ENCODE results near the gene DPYD. TPM values are rescaled to one million over a fixed set of nuclear protein-coding genes. Genes with fewer than 3 reads are reported as not detected.

The DPYD gene
- total and polyA plus RNA-seq, 8 donors = 2.7 to 24.5 (median 9.4) TPM

GRCh38 chr1:97905141-97905940 is 15.5 kb downstream of the DPYD start:
- no peaks in the 10 kb centered on the region for H3K9me3 ChIP-seq
- no peak overlapping the region for H3K4me3 ChIP-seq
- no peaks in the 10 kb centered on the region for H3K36me3 ChIP-seq
- no peak for DNase-seq
- peaks cover 0 to 15% (median 0%) of the 10 kb centered on the region in 3 donors for H3K4me1 ChIP-seq
- 78 to 82% methylated on average over 6 of the region's 6 CpGs for whole genome bisulfite sequencing, 2 donors
- no peak for FAIRE-seq
- ATAC-seq = no peak
- intact Hi-C loops (cut with DNase I) = no loop called here
- no peak for TF ChIP-seq CTCF (IDR thresholded peaks at IDR 0.05)
- no peaks in the 10 kb centered on the region for H3K27me3 ChIP-seq
- H3K27ac ChIP-seq = no peak overlapping the region

- TF ChIP-seq CTCF (IDR thresholded peaks at IDR 0.05) = no peak
- FAIRE-seq (no peak), DNase-seq (no peak), ATAC-seq (peak in 2 of 4 donors; percentile 39 to 51)
- Histone ChIP-seq H3K27ac (no peak overlapping the region), H3K9me3 (no peaks in the 10 kb centered on the region), H3K4me1 (peaks cover 0 to 15% (median 0%) of the 10 kb centered on the region in 3 donors), H3K4me3 (no peak overlapping the region), H3K36me3 (no peaks in the 10 kb centered on the region), H3K27me3 (no peaks in the 10 kb centered on the region)
- intact Hi-C loops (cut with DNase I) = no loop called here
These were observed 16.3 kb downstream of the DPYD start for GRCh38 chr1:97904534-97904933.

- H3K36me3 ChIP-seq = no peaks in the 10 kb centered on the region
- WGBS, 2 donors = 27 to 33% methylated on average over 1 of the region's 1 CpG
- intact Hi-C loops (cut with DNase I) = no loop called here
- ATAC-seq (no peak), DNase-seq (no peak), FAIRE-seq (no peak)
- H3K27ac ChIP-seq = no peak overlapping the region
- H3K9me3 ChIP-seq = no peaks in the 10 kb centered on the region
- peaks cover 0 to 15% (median 0%) of the 10 kb centered on the region in 3 donors for H3K4me1 ChIP-seq
- no peak overlapping the region for H3K4me3 ChIP-seq
- no peak for TF ChIP-seq CTCF (IDR thresholded peaks at IDR 0.05)
- no peaks in the 10 kb centered on the region for H3K27me3 ChIP-seq
These were observed 17.2 kb downstream of the DPYD start for GRCh38 chr1:97903626-97904025.

- DNase-seq = no peak
- H3K4me3 ChIP-seq = no peak overlapping the region
- peaks cover 0 to 15% (median 0%) of the 10 kb centered on the region in 3 donors for H3K4me1 ChIP-seq
- ATAC-seq = no peak
- FAIRE-seq = no peak
- no peak for TF ChIP-seq CTCF (IDR thresholded peaks at IDR 0.05)
- WGBS, 2 donors = 89 to 91% methylated on average over 2 of the region's 2 CpGs
- no peaks in the 10 kb centered on the region for H3K9me3 ChIP-seq
- H3K36me3 ChIP-seq = no peaks in the 10 kb centered on the region
- no peak overlapping the region for H3K27ac ChIP-seq
- intact Hi-C loops (cut with DNase I) = no loop called here
- H3K27me3 ChIP-seq = no peaks in the 10 kb centered on the region
These were observed 18.8 kb downstream of the DPYD start for GRCh38 chr1:97902067-97902466.

GRCh38 chr1:97901017-97901658 is 19.7 kb downstream of the DPYD start:
- intact Hi-C loops (cut with DNase I) = no loop called here
- H3K4me1 ChIP-seq = peaks cover 0 to 15% (median 0%) of the 10 kb centered on the region in 3 donors
- 73 to 83% methylated on average over 2 of the region's 2 CpGs for WGBS, 2 donors
- ATAC-seq (peak in 2 of 4 donors; percentile 37 to 57), DNase-seq (no peak), FAIRE-seq (no peak)
- no peak overlapping the region for H3K4me3 ChIP-seq
- H3K27ac ChIP-seq = no peak overlapping the region
- no peaks in the 10 kb centered on the region for H3K9me3 ChIP-seq
- no peak for TF ChIP-seq CTCF (IDR thresholded peaks at IDR 0.05)
- H3K36me3 ChIP-seq = no peaks in the 10 kb centered on the region
- H3K27me3 ChIP-seq = no peaks in the 10 kb centered on the region

Data from pancreas (tissue), 10 donors.